ENCODE data around the gene XPR1.

- no peak for TF ChIP-seq CTCF (IDR thresholded peaks at IDR 0.05 in 2 of 3, conservative IDR thresholded peaks at IDR 0.05 in 1 of 3; ENCODE audit: borderline replicate concordance in 1 of 3, insufficient read depth in 1 of 3, low read depth in 2 of 3, low read length in 2 of 3)
- no peak for TF ChIP-seq POLR2A (IDR thresholded peaks at IDR 0.05; ENCODE audit: borderline replicate concordance, extremely low read depth, insufficient read depth, insufficient read length)
- TF ChIP-seq ELF1 (IDR thresholded peaks at IDR 0.05; ENCODE audit: borderline replicate concordance, low read depth) = no peak
- no peak for TF ChIP-seq YY1 (IDR thresholded peaks at IDR 0.05; ENCODE audit: extremely low read depth, insufficient replicate concordance, low read depth, low read length)
- TF ChIP-seq SIN3A (IDR thresholded peaks at IDR 0.05; ENCODE audit: low read depth) = no peak
- no peak for TF ChIP-seq EZH2phosphoT487 (IDR thresholded peaks at IDR 0.05; ENCODE audit: borderline replicate concordance)
- no peak for TF ChIP-seq REST (IDR thresholded peaks at IDR 0.05; ENCODE audit: low read depth)
- no peak for TF ChIP-seq FOSL1 (IDR thresholded peaks at IDR 0.05; ENCODE audit: low read depth)
- TF ChIP-seq TCF7L2 (IDR thresholded peaks at IDR 0.05; ENCODE audit: borderline replicate concordance, extremely low read depth, insufficient read depth, insufficient read length) = no peak
- no peak for TF ChIP-seq ZNF274 (IDR thresholded peaks at IDR 0.05; ENCODE audit: low read depth, low read length)
- TF ChIP-seq EZH2 (IDR thresholded peaks at IDR 0.05) = no peak
- no peak for TF ChIP-seq MAX (IDR thresholded peaks at IDR 0.05)
- no peak for TF ChIP-seq POLR2AphosphoS5 (IDR thresholded peaks at IDR 0.05; ENCODE audit: low read depth, low read length)
- TF ChIP-seq ZFX (IDR thresholded peaks at IDR 0.05) = no peak
Measured at GRCh38 chr1:180789460-180789859, 157.6 kb downstream of the XPR1 start.

Data from HCT116 (cell line).